Endothelial cell of coronary artery (primary cell): ENCODE results near the gene PRSS2. TPM values are rescaled to one million over a fixed set of nuclear protein-coding genes. Genes with fewer than 3 reads are reported as not detected.

Source experiments
- total RNA-seq: library from RNA; depleted of rRNA; stranded (reverse); fragments of >200 nt; gene quantifications from 2 replicates; pipeline ENCODE4 v1.2.3, GENCODE V29; 2014

The PRSS2 gene
- total RNA-seq: 2.0 TPM in 1 of 2 replicates, not detected in the other

DNA sequence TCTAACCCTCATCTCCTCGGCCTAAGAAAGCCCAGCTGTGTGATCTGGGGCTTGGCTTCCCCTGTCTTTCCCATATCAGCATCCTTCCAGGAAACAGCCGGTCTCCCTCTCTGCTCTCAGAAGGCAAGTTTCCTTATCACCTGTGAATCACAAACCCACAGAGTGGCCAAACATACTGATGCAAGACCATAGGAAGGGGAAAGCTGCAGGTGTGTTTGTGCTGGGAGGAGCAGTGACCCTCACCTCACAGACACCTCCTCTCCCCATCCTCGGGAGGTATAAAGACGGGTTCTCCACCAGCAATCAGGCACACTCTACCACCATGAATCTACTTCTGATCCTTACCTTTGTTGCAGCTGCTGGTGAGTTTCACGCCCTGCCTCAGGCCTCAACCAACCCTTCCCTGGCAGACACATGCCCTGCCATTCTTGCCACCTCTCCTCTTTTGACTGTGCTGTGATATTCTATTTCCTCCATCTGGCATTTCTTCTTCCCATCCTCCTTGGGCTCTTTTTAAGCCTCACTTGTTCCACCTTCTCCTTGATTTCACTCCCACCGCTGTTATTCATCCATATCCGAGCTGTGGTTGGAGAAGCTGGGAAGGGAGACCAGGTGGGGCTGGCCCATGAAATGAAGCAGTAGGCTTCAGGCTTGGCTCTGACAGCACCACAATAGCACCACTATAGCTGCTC lies at the start of gene PRSS2:
Gene PRSS2, plus strand, starts transcription at position 310 of the 692 bp plus-strand sequence. Its CDS starts 13 bp downstream, at position 323.

DNA sequence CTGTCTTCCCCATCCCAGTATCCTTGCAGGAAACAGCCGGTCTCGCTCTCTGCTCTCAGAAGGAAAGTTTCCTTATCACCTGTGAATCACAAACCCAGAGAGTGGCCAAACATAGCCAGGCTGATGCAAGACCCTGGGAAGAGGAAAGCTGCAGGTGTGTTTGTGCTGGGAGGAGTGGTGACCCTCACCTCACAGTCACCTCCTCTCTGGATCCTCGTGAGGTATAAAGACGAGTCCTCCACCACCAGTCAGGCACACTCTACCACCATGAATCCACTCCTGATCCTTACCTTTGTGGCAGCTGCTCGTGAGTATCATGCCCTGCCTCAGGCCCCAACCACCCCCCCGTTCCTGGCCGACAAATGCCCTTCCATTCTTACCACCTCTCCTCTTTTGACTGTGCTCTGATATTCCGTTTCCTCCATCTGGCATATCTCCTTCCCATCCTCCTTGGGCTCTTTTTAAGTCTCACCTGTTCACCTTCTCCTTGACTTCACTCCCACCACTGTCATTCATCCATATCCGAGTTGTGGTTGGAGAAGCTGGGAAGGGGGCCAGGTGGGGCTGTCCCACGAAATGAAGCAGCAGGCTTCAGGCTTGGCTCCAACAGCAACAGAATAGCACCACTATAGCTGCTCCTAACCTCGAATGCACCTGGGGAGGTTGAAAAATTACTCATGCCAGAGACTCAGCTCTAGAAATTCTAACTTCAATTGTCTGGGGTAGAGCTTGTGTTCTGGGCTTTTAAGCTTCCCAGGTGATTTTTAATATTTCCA lies 21.4 kb upstream of the PRSS2 start, which contains the start of gene PRSS1:
Gene PRSS1, plus strand, starts transcription at position 255 of the 776 bp plus-strand sequence. Its CDS starts 13 bp downstream, at position 268.

Other genes with a start within 250 kb of the PRSS2 start
- not detected in 2 replicates for gene PRSS1, start 21.5 kb upstream of the PRSS2 start, total RNA-seq
- gene EPHB6, start 84.1 kb downstream of the PRSS2 start, total RNA-seq: 0.36 and 3.4 TPM in 2 replicates
- gene TRPV6, start 114.8 kb downstream of the PRSS2 start, total RNA-seq: not detected in 2 replicates
- not detected in 2 replicates for gene TRPV5, start 162.8 kb downstream of the PRSS2 start, total RNA-seq
- not detected in 2 replicates for gene LLCFC1, start 168.5 kb downstream of the PRSS2 start, total RNA-seq
- gene KEL, start 191.4 kb downstream of the PRSS2 start, total RNA-seq: under 0.01 TPM in 1 of 2 replicates, not detected in the other